Measurements from ENCODE around the gene GALNT2. TPM values are rescaled to one million over a fixed set of nuclear protein-coding genes. Genes with fewer than 3 reads are reported as not detected.

The GALNT2 gene
- total and polyA plus RNA-seq, 2 experiments from 2014 or later, result 96.7 to 143 TPM

- Histone ChIP-seq H3K4me2 (no peak overlapping the region), H3K9me3 (ENCODE audit: low read depth) (no peaks in the 10 kb centered on the region), H3K79me2 (peaks cover 23% of the 10 kb centered on the region), H3K27ac (no peak overlapping the region), H3K9me2 (replicated peaks; ENCODE audit: insufficient read depth) (no peaks in the 10 kb centered on the region), H3K4me3 (no peak overlapping the region), H2AFZ (no peak overlapping the region), H3K36me3 (replicated peaks; ENCODE audit: insufficient read depth, low read depth) (no peaks in the 10 kb centered on the region), H3K4me1 (ENCODE audit: insufficient read depth) (no peaks in the 10 kb centered on the region), H4K20me1 (ENCODE audit: insufficient read depth, poor library complexity, severe bottlenecking) (peaks cover 6% of the 10 kb centered on the region), H3K27me3 (no peaks in the 10 kb centered on the region)
- DNase-seq (ENCODE audit: low spot score), result no peak
- WGBS (ENCODE audit: low lambda C conversion rate, missing lambda C conversion rate), result 82% methylated on average over 3 of the region's 3 CpGs
- no peak for TF ChIP-seq EZH2 (IDR thresholded peaks at IDR 0.05; ENCODE audit: borderline replicate concordance)
- TF ChIP-seq CTCF (IDR thresholded peaks at IDR 0.05; ENCODE audit: poor library complexity), result no peak
Measured at GRCh38 chr1:230195199-230195598, 128.2 kb downstream of the GALNT2 start.

GRCh38 chr1:230196077-230196476, 129.0 kb downstream of the GALNT2 start:
- no peak for DNase-seq (ENCODE audit: low spot score)
- H3K36me3 ChIP-seq (replicated peaks; ENCODE audit: insufficient read depth, low read depth), result no peaks in the 10 kb centered on the region
- H3K79me2 ChIP-seq, result peaks cover 23% of the 10 kb centered on the region
- 98% methylated on average over 5 of the region's 5 CpGs for WGBS (ENCODE audit: low lambda C conversion rate, missing lambda C conversion rate)
- no peak for TF ChIP-seq EZH2 (IDR thresholded peaks at IDR 0.05; ENCODE audit: borderline replicate concordance)
- no peak for TF ChIP-seq EZH2phosphoT487 (IDR thresholded peaks at IDR 0.05; ENCODE audit: low read depth, severe bottlenecking, unreplicated experiment)
- no peak for TF ChIP-seq CTCF (IDR thresholded peaks at IDR 0.05; ENCODE audit: poor library complexity)
- H3K4me1 ChIP-seq (ENCODE audit: insufficient read depth), result no peaks in the 10 kb centered on the region
- H3K4me3 ChIP-seq, result no peak overlapping the region
- no peaks in the 10 kb centered on the region for H3K27me3 ChIP-seq
- H3K9me3 ChIP-seq (ENCODE audit: low read depth), result no peaks in the 10 kb centered on the region
- H2AFZ ChIP-seq, result no peak overlapping the region
- H3K9me2 ChIP-seq (replicated peaks; ENCODE audit: insufficient read depth), result no peaks in the 10 kb centered on the region
- no peak overlapping the region for H3K27ac ChIP-seq
- H3K4me2 ChIP-seq, result no peak overlapping the region
- H4K20me1 ChIP-seq (ENCODE audit: insufficient read depth, poor library complexity, severe bottlenecking), result peaks cover 6% of the 10 kb centered on the region

- H3K9me3 ChIP-seq (ENCODE audit: low read depth), result no peaks in the 10 kb centered on the region
- no peaks in the 10 kb centered on the region for H3K27me3 ChIP-seq
- peaks cover 6% of the 10 kb centered on the region for H4K20me1 ChIP-seq (ENCODE audit: insufficient read depth, poor library complexity, severe bottlenecking)
- H3K27ac ChIP-seq, result no peak overlapping the region
- no peak overlapping the region for H2AFZ ChIP-seq
- H3K79me2 ChIP-seq, result peaks cover 30% of the 10 kb centered on the region
- TF ChIP-seq EZH2 (IDR thresholded peaks at IDR 0.05; ENCODE audit: borderline replicate concordance) (no peak), CTCF (IDR thresholded peaks at IDR 0.05; ENCODE audit: poor library complexity) (no peak)
- no peaks in the 10 kb centered on the region for H3K36me3 ChIP-seq (replicated peaks; ENCODE audit: insufficient read depth, low read depth)
- no peaks in the 10 kb centered on the region for H3K9me2 ChIP-seq (replicated peaks; ENCODE audit: insufficient read depth)
- H3K4me1 ChIP-seq (ENCODE audit: insufficient read depth), result no peaks in the 10 kb centered on the region
- DNase-seq (ENCODE audit: low spot score), result no peak
- H3K4me2 ChIP-seq, result no peak overlapping the region
- H3K4me3 ChIP-seq, result no peak overlapping the region
- WGBS (ENCODE audit: low lambda C conversion rate, missing lambda C conversion rate), result 97% methylated on average over 40 of the region's 41 CpGs
Measured at GRCh38 chr1:230197644-230198567, 130.9 kb downstream of the GALNT2 start.
